DMS114 treated with DMSO at 0.1 percent for 48 hours (cell line): ENCODE data around the gene NPPA.

ENCODE experiments used
- DNase-seq: peaks from one replicate; lab custom pipeline; 2025; ENCODE audit not compliant: unreplicated experiment; lab: John Stamatoyannopoulos, UW

Gene NPPA

GRCh38 chr1:11874624-11875023, 27.0 kb upstream of the NPPA start:
- no peak for DNase-seq

- DNase-seq = no peak
Measured at GRCh38 chr1:11874258-11874562, 26.6 kb upstream of the NPPA start.

- no peak for DNase-seq
Measured at GRCh38 chr1:11873395-11874257, 26.0 kb upstream of the NPPA start.

GRCh38 chr1:11872545-11872944, 25.0 kb upstream of the NPPA start:
- no peak for DNase-seq

GRCh38 chr1:11869650-11870207, 22.1 kb upstream of the NPPA start:
- no peak for DNase-seq

GRCh38 chr1:11869104-11869503, 21.5 kb upstream of the NPPA start:
- DNase-seq = no peak

- no peak for DNase-seq
Measured at GRCh38 chr1:11868331-11868980, 20.9 kb upstream of the NPPA start.

- DNase-seq = no peak
Measured at GRCh38 chr1:11862890-11863289, 15.3 kb upstream of the NPPA start.

- no peak for DNase-seq
Measured at GRCh38 chr1:11860587-11860986, 13.0 kb upstream of the NPPA start.

GRCh38 chr1:11860083-11860482, 12.5 kb upstream of the NPPA start:
- DNase-seq = no peak

GRCh38 chr1:11858968-11859871, 11.6 kb upstream of the NPPA start:
- no peak for DNase-seq

- DNase-seq = no peak
Measured at GRCh38 chr1:11858613-11858967, 11.0 kb upstream of the NPPA start, which contains the start of gene NPPB. Gene NPPB, minus strand, starts transcription at chr1:11858945. Its CDS starts 112 bp downstream, at chr1:11858833.

- DNase-seq = no peak
Measured at GRCh38 chr1:11858158-11858557, 10.6 kb upstream of the NPPA start.

GRCh38 chr1:11857164-11857851, 9.7 kb upstream of the NPPA start:
- no peak for DNase-seq

- no peak for DNase-seq
Measured at GRCh38 chr1:11856698-11857097, 9.1 kb upstream of the NPPA start.

- DNase-seq = no peak
Measured at GRCh38 chr1:11855430-11855829, 7.8 kb upstream of the NPPA start.

- DNase-seq = no peak
Measured at GRCh38 chr1:11854519-11854918, 6.9 kb upstream of the NPPA start.

GRCh38 chr1:11851180-11851579, 3.6 kb upstream of the NPPA start:
- no peak for DNase-seq

- DNase-seq = no peak
Measured at GRCh38 chr1:11850156-11850555, 2.6 kb upstream of the NPPA start.

- DNase-seq = no peak
Measured at GRCh38 chr1:11848373-11848700, 754 bp upstream of the NPPA start.
